Activated CD4-positive, alpha-beta memory T cell treated with anti-CD3 and anti-CD28 coated beads, Interleukin-2, amount 10 ng/mL, durations not matched to agents 7 days and 5 days (primary cell): ENCODE data around the gene PSMD1. TPM values are rescaled to one million over a fixed set of nuclear protein-coding genes. Genes with fewer than 3 reads are reported as not detected.
"Not testable (repeated sequence)": the region's sequence is repeated elsewhere in the genome, so short reads cannot be mapped to it uniquely, and the experiment has no call there.

ENCODE experiments used
- CTCF ChIA-PET: fragments of 350-600 bp; sonication (Branson Sonifier 250); formaldehyde crosslinking; loops from one replicate; lab custom pipeline; 2021; ENCODE audit warnings: antibody characterized with exemption, inconsistent platforms; lab: Charles Lee
- POLR2A ChIA-PET: fragments of 350-600 bp; sonication (Branson Sonifier 250); formaldehyde crosslinking; loops from one replicate; lab custom pipeline; 2021; ENCODE audit warnings: antibody characterized with exemption; lab: Charles Lee
- DNase-seq: peaks from one replicate; pipeline ENCODE4 v3.0.0-alpha.2; 2020
- H3K27ac Mint-ChIP-seq: one replicate; pipeline ENCODE4 v1.8.0; 2021; ENCODE audit warnings: mild to moderate bottlenecking, mixed read lengths
- H3K27me3 Mint-ChIP-seq: one replicate; pipeline ENCODE4 v1.8.0; 2021; ENCODE audit warnings: mixed read lengths
- H3K36me3 Mint-ChIP-seq: one replicate; pipeline ENCODE4 v1.8.0; 2021; ENCODE audit warnings: low read depth, mixed read lengths
- H3K4me1 Mint-ChIP-seq: one replicate; pipeline ENCODE4 v1.8.0; 2021; ENCODE audit warnings: mixed read lengths
- H3K4me3 Mint-ChIP-seq: one replicate; pipeline ENCODE4 v1.8.0; 2021; ENCODE audit warnings: mild to moderate bottlenecking, mixed read lengths
- H3K9me3 Mint-ChIP-seq: one replicate; pipeline ENCODE4 v1.8.0; 2021; ENCODE audit warnings: mixed read lengths
- total RNA-seq, 2 experiments: library from RNA; stranded (reverse); gene quantifications; one replicate each; pipeline ENCODE4 v1.2.3, GENCODE V29; 2021

PSMD1 gene
- total RNA-seq, 2 experiments from 2014 or later, result 79.3 to 80.0 TPM

DNA sequence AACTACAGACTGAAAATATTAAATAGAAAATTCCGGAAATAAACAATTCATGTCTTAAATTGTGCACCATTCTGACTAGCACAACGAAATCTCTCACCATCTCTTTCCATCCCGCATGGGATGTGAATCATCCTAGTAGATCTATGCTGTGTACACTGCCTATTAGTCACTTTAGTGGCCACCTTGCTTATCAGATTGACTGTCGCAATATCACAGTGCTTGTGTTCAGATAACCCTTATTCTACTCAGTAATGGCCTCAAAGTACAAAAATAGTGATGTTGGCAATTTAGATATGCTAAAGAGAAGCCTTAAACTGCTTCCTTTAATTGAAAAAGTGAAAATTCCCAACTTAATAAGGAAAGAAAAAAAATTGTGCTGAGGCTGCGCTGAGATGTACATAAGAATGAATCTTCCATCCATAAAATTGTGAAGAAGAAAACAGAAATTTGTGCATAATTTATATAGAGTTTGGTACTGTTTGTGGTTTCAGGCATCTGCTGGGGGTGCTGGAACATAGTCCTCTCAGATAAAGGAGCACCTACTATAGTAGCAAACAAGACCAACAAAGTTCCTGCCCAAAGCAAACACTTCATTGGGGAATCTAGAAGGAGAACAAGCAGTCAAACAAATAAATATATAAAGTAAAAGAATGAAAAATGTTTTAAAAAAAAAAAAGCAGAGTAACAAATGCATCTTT lies 12.0 kb downstream of the PSMD1 start:
- Mint-ChIP-seq H3K9me3 (no peaks in the 10 kb centered on the region), H3K36me3 (peaks cover 63% of the 10 kb centered on the region), H3K27ac (peak overlapping the region; percentile 77), H3K4me1 (peaks cover 25% of the 10 kb centered on the region), H3K27me3 (no peaks in the 10 kb centered on the region), H3K4me3 (no peak overlapping the region)
- ChIA-PET POLR2A (interaction anchor here (0.8 kb wide), 1 partner anchor 12 kb away, joined by 4 read pairs; the partner anchor contains the start of gene PSMD1), CTCF (interaction anchor here (0.5 to 2.1 kb wide), 7 partner anchors 11 to 383 kb away, joined by 3 to 11 read pairs (median 5); partner anchors contain the start of gene PSMD1)
- peak; percentile 52 for DNase-seq

DNA sequence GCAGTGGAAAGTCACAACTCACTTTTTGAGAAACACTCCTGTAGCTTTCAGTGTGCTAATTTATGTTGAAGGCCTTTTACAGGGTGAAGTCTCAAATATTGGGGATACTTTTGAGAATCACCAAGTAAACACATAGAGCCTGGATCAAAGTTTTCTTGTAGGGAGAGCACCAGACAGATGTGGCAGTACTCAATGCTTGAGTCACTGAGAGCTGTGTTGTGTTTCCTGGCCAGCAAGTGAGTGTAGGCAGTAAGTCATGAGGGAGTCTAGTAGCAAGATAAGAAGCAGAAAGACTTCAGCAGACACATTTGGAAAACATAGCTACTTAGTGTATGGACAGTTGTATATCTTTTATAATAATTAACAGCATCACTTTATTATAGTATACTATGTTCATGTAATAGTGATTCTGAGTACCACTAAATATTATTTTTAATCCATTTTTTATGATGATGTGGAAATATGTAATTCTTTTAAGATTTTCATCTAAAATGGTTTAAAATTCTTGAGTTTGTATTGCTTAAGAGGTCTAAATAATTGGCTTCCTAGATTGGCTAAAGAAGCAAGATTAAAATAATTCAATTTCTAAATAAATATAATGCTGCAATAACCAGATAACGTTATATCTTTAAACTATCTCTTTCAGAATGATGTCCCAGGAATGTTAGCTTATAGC lies 12.8 kb downstream of the PSMD1 start:
- DNase-seq, result no peak
- Mint-ChIP-seq H3K27me3 (no peaks in the 10 kb centered on the region), H3K9me3 (no peaks in the 10 kb centered on the region), H3K27ac (peak overlapping the region; percentile 19), H3K36me3 (peaks cover 58% of the 10 kb centered on the region), H3K4me1 (peaks cover 25% of the 10 kb centered on the region), H3K4me3 (no peak overlapping the region)
- CTCF ChIA-PET, result interaction anchor here (0.5 to 2.1 kb wide), 5 partner anchors 12 to 382 kb away, joined by 3 to 11 read pairs (median 3); partner anchors contain the start of gene PSMD1
- POLR2A ChIA-PET, result interaction anchor here (0.8 kb wide), 1 partner anchor 12 kb away, joined by 4 read pairs; the partner anchor contains the start of gene PSMD1

DNA sequence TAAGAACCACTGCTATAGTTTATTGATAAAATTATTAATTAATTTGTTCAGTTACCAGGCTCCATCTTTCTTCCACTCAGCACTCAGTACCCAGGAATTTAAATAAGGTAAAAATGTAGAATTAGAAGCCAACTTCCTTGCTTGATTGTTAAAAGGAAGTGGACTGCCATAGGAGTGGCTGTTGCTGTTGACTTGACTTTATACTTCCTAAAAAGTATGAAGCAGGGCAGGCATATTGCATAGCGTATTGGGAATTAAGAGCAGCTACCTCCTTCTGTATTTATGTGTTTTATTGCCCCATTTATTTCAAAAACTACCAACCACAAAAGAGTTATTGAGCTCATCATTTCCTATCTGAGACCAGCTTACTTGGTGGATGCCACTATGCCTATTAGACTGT lies 27.9 kb downstream of the PSMD1 start:
- H3K4me3 Mint-ChIP-seq, result no peak overlapping the region
- DNase-seq, result no peak
- H3K9me3 Mint-ChIP-seq, result no peaks in the 10 kb centered on the region
- no peaks in the 10 kb centered on the region for H3K27me3 Mint-ChIP-seq
- H3K27ac Mint-ChIP-seq, result no peak overlapping the region
- peaks cover 68% of the 10 kb centered on the region for H3K36me3 Mint-ChIP-seq
- peaks cover 2% of the 10 kb centered on the region for H3K4me1 Mint-ChIP-seq
- ChIA-PET CTCF (interaction anchor here (1.9 kb wide), 1 partner anchor 19 kb away, joined by 5 read pairs; no protein-coding TSS in a partner anchor), POLR2A (no interaction called here)

DNA sequence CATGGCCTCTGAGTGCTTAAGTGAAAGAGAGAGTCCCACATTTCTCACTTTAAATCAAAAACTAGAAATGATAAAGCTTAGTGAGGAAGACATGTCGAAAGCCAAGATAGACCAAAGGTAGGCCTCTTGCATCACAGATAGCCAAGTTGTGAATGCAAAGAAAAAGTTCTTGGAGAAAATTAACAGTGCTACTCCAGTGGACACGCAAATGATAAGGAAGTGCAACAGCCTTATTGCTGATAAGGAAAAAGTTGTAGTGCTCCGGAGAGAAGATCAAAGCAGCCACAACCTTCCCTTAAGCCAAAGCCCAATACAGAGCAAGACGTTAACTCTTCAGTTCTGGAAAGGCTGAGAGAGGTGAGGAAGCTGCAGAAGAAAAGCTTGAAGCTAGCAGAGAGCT lies 32.1 kb downstream of the PSMD1 start:
- ChIA-PET POLR2A (no interaction called here), CTCF (interaction anchor here (1.1 kb wide), 1 partner anchor 10 kb away, joined by 5 read pairs; no protein-coding TSS in a partner anchor)
- no peaks in the 10 kb centered on the region for H3K27me3 Mint-ChIP-seq
- H3K9me3 Mint-ChIP-seq, result no peaks in the 10 kb centered on the region
- H3K36me3 Mint-ChIP-seq, result peaks cover 72% of the 10 kb centered on the region
- DNase-seq, result no peak
- no peak overlapping the region for H3K27ac Mint-ChIP-seq
- no peak overlapping the region for H3K4me3 Mint-ChIP-seq
- H3K4me1 Mint-ChIP-seq, result peaks cover 2% of the 10 kb centered on the region

DNA sequence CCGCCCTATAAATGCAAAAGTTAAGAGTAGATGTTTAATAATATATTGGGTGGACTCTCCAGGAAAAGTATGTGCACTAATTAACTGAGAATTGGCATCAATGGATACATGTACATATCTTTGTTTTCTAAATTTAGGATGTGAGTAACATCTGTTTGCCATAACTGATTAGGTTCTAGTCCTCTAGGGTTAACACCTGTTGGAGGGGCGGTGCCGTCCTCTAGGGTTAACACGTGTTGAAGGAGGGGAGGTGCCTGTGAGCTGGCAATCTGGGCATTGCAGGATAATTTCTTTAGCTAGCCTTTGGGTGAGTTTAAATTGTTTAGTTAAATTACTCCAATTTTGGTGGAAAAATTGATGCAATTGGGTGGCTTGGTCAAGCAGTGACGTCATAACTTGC lies 37.3 kb downstream of the PSMD1 start:
- no peak for DNase-seq
- POLR2A ChIA-PET, result no interaction called here
- CTCF ChIA-PET, result interaction anchor here (0.9 kb wide), 1 partner anchor 11 kb away, joined by 3 read pairs; no protein-coding TSS in a partner anchor
- no peaks in the 10 kb centered on the region for H3K27me3 Mint-ChIP-seq
- peaks cover 87% of the 10 kb centered on the region for H3K36me3 Mint-ChIP-seq
- no peak overlapping the region for H3K4me3 Mint-ChIP-seq
- no peak overlapping the region for H3K27ac Mint-ChIP-seq
- peaks cover 8% of the 10 kb centered on the region for H3K9me3 Mint-ChIP-seq
- H3K4me1 Mint-ChIP-seq, result no peaks in the 10 kb centered on the region

DNA sequence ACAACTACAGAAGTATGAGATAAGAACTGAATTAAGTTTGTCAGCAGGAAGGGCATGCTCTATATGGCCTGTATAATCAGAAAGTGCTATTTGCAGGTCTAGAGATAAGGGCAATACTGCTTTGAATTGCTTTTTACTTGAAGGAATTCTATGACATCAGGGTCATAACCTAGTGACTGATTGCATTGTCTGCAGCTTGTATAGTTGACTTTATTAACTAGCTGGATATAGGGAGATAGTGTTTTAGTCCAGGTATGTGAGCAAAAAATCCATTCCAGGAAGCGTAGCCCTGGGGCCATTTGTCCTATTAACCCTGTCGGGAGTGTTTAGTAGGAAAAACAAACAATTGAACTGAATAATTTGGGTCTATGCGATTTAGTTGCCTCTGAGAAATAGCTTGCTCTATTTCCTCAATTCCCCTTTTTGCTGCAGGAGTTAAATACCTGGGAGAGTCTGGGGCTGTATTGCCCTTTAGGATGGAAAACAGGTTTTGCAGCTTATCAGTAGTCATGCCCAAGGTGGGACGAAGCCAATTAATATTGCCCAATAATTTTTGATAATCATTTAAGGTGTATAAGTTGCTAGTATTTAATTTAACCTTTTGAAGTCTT lies 38.2 kb downstream of the PSMD1 start:
- Mint-ChIP-seq H3K27ac (no peak overlapping the region), H3K4me1 (no peaks in the 10 kb centered on the region), H3K9me3 (peaks cover 10% of the 10 kb centered on the region), H3K36me3 (peaks cover 89% of the 10 kb centered on the region), H3K27me3 (no peaks in the 10 kb centered on the region), H3K4me3 (no peak overlapping the region)
- DNase-seq, result no peak
- ChIA-PET CTCF (interaction anchor here (1.3 kb wide), 1 partner anchor 9 kb away, joined by 6 read pairs; no protein-coding TSS in a partner anchor), POLR2A (interaction anchor here (1.2 kb wide), 1 partner anchor 56 kb away, joined by 3 read pairs; no protein-coding TSS in a partner anchor)

DNA sequence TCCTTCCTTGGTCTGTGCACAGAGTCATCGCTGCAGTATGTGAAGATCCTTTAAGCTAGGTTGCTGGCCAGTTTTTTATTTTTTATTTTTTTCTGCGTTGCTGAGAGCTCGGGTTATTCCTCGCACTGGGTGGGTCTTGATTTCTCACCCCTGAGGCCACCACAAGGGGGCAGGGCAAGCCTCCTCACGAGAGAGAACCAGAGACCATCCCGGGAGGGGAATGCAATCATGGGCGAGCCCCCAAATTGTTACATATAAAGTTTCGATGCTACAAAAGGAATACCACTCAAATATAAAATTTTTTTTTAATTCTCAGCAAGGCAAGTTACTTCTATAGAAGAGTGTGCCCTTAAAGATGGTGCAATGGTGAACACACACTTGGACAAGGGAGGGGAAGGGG lies 43.3 kb downstream of the PSMD1 start:
- H3K36me3 Mint-ChIP-seq, result peaks cover 62% of the 10 kb centered on the region
- no peak overlapping the region for H3K27ac Mint-ChIP-seq
- no peak for DNase-seq
- H3K27me3 Mint-ChIP-seq, result no peaks in the 10 kb centered on the region
- no peak overlapping the region for H3K4me3 Mint-ChIP-seq
- ChIA-PET CTCF (interaction anchor here (0.6 kb wide), 1 partner anchor 353 kb away, joined by 3 read pairs; no protein-coding TSS in a partner anchor), POLR2A (no interaction called here)
- H3K4me1 Mint-ChIP-seq, result peaks cover 2% of the 10 kb centered on the region
- H3K9me3 Mint-ChIP-seq, result peaks cover 13% of the 10 kb centered on the region

DNA sequence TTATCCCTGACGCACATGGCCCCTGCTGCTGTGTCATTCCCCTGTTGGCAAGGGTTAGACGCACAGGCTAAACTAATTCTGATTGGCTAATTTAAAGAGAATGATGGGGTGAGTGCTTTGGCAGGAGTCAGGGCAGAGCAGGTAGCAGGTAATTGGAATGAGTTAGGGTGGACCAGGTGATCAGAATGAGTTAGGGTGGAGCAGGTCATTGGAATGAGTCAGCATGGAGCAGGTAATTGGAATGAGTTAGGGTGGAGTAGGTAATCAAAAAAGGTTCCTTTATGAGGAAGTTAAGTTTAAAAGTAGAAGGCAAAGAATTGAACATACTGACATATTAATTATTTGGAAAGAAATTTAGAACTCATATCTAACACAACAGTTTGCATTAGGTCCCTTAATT lies 43.7 kb downstream of the PSMD1 start:
- H3K27ac Mint-ChIP-seq, H3K4me1 Mint-ChIP-seq, H3K27me3 Mint-ChIP-seq, POLR2A ChIA-PET, DNase-seq, H3K4me3 Mint-ChIP-seq: not testable (repeated sequence)
- Mint-ChIP-seq H3K9me3 (peaks cover 13% of the 10 kb centered on the region), H3K36me3 (peaks cover 59% of the 10 kb centered on the region)
- CTCF ChIA-PET, result interaction anchor here (0.6 kb wide), 1 partner anchor 352 kb away, joined by 3 read pairs; no protein-coding TSS in a partner anchor

DNA sequence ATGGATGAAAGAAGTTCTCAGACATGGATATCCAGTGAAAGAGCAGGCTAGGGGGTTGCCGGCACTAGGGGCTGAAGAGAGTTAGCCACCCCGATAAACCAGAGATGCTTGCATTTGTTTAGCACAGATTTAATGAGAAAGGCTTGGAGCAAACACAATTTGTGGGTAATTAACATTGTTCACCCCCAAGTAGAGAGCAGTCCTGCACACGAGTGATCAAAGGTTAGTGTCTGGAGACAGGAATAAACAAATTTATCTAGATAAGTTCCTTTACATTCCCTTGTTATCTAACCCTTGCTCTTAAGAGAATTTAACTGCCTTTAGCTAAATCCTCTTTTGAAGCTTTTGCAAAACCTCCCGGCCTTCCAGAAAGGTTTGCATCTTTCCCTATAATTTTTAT lies 44.3 kb downstream of the PSMD1 start:
- Mint-ChIP-seq H3K9me3 (peaks cover 13% of the 10 kb centered on the region), H3K4me1 (peaks cover 2% of the 10 kb centered on the region), H3K27ac (no peak overlapping the region), H3K27me3 (no peaks in the 10 kb centered on the region), H3K36me3 (peaks cover 55% of the 10 kb centered on the region), H3K4me3 (no peak overlapping the region)
- ChIA-PET POLR2A (interaction anchor here (0.8 kb wide), 1 partner anchor 21 kb away, joined by 3 read pairs; no protein-coding TSS in a partner anchor), CTCF (interaction anchor here (0.8 to 1.3 kb wide), 3 partner anchors 11 to 351 kb away, joined by 3 read pairs; no protein-coding TSS in a partner anchor)
- no peak for DNase-seq

DNA sequence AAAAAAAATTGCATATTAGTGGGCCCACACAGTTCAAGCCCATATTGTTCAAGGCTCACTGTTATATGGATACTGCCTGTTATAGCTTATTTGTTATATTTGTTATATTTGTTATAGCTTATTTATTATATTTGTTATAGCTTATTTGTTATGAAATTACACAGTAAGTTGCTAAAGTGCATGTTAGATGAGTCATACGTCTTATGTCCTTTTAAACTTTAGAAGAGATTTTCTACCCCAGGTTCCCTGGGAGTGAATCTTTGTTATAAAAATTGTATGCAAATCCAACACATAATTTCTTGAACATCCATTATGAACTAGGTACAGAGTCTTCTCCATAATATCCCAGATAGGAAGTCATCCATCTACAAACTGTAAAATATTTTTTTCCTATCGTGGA lies 46.1 kb downstream of the PSMD1 start:
- H3K9me3 Mint-ChIP-seq, result peaks cover 13% of the 10 kb centered on the region
- peaks cover 2% of the 10 kb centered on the region for H3K4me1 Mint-ChIP-seq
- H3K4me3 Mint-ChIP-seq, result no peak overlapping the region
- POLR2A ChIA-PET, result no interaction called here
- peaks cover 40% of the 10 kb centered on the region for H3K36me3 Mint-ChIP-seq
- DNase-seq, result no peak
- no peaks in the 10 kb centered on the region for H3K27me3 Mint-ChIP-seq
- CTCF ChIA-PET, result interaction anchor here (0.5 to 3.3 kb wide), 7 partner anchors 124 to 353 kb away, joined by 3 to 30 read pairs (median 3); no protein-coding TSS in a partner anchor
- no peak overlapping the region for H3K27ac Mint-ChIP-seq

DNA sequence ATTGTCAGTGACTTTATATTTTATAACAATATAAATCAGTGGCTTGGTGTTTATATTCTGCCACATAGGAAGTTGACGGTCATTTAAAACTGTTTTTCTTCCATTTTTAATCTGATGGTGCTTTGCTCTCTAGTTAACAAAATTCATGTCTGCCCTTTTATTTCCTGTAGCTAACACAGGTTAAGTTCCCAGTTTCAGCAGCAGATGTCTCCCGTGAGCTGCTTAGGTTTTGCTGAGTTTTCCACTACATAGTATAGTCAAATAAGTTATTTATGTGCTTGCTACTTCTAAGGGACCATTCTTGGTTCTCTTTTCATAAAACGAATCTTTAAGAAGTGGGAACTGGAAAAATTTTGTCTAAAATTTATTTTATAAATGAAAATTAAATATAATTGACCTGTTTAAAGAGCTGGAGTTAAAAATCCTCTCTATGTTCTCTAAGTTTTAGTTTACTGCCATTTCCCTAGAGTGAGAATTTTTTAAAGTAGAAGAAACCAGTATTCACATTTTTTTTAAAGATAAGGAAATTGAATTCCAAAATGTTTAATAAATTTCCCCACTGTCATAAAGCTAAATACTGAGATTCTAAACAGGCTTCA lies 47.5 kb downstream of the PSMD1 start:
- peak; percentile 65 for DNase-seq
- Mint-ChIP-seq H3K4me1 (peaks cover 2% of the 10 kb centered on the region), H3K27me3 (no peaks in the 10 kb centered on the region), H3K27ac (no peak overlapping the region), H3K9me3 (peaks cover 3% of the 10 kb centered on the region), H3K4me3 (no peak overlapping the region), H3K36me3 (peaks cover 34% of the 10 kb centered on the region)
- CTCF ChIA-PET, result interaction anchor here (1.0 to 3.3 kb wide), 16 partner anchors 9 to 379 kb away, joined by 3 to 30 read pairs (median 4); no protein-coding TSS in a partner anchor
- POLR2A ChIA-PET, result interaction anchor here (0.6 to 2.0 kb wide), 2 partner anchors 348 to 361 kb away, joined by 3 to 7 read pairs; partner anchors contain the start of gene NCL

DNA sequence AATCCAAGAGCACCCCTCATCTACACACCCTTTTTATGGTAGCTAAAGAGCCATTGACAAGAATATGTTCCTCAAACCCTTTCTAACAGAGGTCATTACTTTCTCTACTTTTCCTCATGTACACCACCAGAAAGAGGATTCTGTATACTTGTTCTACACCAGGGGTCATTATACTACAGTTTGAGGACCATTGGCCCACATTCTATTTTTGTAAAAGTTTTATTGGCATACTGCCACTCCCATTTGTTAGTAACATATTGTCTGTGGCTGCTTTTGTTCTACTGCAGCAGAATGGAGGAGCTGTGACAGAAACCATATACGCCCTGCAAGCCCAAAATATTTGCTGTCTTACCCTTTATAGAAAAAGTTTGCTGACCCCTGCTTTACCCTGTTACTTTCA lies 53.9 kb downstream of the PSMD1 start:
- CTCF ChIA-PET, result no interaction called here

More for the DNA sequence above, 53.9 kb downstream of the PSMD1 start:
- H3K27me3 Mint-ChIP-seq, result no peaks in the 10 kb centered on the region
- no peaks in the 10 kb centered on the region for H3K9me3 Mint-ChIP-seq
- POLR2A ChIA-PET, result interaction anchor here (0.7 to 1.2 kb wide), 2 partner anchors 65 to 354 kb away, joined by 3 read pairs; partner anchors contain the start of gene NCL
- no peak overlapping the region for H3K27ac Mint-ChIP-seq
- DNase-seq, result no peak
- no peaks in the 10 kb centered on the region for H3K4me1 Mint-ChIP-seq
- H3K36me3 Mint-ChIP-seq, result peaks cover 35% of the 10 kb centered on the region
- H3K4me3 Mint-ChIP-seq, result no peak overlapping the region
